Hepatic stellate cell (primary cell): Measurements from ENCODE around the gene C20orf96.

Experiments
- DNase-seq: peaks from one replicate; pipeline ENCODE4 v3.0.0; 2011; ENCODE audit warnings: low spot score

Gene C20orf96

DNA sequence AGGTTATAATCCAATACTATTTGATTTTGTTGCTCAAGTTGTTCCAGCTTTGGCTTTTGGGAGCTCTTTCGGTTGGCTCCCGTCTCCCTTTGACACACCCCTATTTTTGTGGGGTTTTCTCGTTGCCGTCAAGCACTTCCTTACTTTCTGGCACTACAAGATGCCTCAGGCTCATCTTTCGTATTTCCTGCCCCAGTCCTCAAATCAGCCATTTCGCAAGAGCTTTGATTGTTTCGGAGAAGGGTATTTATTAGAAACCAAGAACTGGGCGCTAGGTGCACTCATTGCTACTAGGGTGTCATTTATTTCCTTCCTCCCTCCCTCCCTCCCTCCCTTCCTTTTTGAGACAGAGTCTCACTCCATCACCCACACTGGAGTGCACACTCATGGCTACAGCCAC is 21.5 kb upstream of the C20orf96 start:
- DNase-seq: no peak

DNA sequence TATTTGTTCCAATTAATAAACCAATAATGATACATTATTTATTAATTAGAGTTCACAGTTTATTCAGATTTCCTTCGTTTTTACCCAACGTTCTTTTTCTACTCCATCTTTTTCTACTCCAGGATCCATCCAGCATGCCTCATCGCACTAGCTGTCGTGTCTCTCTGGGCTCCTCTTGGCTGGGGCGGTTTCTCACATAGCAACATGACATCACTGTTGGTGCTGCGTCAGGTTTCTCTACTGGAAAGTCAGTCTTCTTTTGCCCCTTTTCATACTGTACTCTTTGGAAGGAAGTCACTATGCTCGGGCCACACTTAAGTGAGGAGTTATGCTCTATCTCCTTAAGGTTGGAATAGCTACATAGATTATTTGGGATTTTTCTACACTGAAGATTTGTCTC is 21.1 kb upstream of the C20orf96 start:
- DNase-seq: no peak

DNA sequence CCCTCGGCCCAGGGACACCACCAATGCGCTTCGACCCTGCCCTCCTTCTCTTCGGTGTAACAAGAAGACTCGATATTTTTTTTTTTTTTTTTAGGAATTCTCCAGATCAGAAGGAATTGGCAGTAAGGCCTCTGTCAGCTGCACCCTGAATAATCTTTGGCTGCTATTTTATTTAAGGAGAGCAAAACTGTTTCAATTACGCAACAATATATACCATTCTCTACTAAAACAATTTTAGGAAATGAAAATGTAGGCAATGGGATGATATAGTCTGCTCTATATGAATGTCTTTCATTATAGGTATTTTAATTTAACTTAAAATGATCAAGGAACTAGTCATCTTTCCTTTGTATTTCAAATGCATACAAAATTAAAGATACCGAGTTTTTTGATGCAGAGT is 20.1 kb upstream of the C20orf96 start:
- DNase-seq: no peak

DNA sequence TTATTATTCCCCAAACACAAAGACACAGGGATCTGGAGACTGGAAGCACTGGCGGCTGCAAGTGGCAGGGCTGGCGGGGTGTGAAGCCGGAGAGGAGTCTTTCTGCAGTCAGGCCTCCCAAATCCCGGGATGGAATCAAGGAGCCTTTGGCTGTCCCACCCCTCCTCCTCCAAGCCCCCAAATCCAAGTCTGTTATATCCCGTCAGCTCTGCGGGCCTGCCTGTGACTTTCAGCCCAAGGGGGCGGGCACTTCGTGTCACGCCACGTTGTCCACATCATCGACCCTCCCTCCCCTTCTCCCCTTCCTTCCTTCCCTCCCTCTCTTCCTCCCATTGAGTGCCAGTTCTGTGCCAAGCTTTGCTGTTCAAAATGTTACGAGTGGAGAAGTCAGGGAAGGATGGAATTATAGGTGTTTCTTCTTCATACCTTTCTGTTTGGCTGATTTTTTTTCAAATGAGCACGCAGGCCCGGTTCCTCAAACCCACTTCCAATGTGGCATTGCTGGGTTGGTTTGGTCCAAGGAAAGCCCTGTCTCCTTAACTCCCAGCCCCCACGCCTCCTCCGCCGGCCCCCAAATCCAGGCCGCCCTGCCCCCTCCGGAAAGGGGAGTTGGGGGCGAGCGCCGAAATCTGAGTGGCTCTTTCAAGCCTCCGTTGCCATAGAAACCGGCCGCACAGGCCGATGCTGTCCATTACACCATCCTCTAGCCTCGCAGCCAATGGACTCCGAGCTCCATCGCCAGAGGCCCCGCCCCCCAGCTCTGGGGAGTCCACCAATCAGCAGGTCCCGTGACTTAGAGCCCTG is 19.5 kb upstream of the C20orf96 start:
- peak; percentile 99 for DNase-seq

DNA sequence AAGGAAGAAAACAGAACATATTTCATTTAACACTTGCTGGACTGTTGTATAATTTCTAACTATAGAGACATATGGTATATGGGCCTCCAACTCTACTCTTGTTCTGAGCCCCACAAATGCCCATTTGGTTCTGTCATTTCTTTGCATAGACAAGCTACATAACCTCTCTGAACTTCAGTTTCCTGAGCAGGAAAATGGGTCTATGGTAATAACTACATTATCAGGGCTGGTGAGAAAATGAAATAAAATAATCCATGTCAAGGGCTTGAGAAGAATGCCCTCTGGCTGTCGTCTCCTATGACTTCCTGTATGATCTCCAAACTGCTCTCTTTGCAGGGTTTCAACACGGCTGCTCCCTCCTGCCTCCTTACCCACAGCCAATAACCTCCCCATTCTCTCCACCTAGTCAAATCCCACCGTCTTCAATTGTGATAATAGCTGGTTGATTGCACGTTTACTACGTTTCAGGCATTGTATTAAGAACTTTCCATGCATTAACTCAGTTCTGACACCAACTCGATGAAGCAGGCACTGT is 18.8 kb upstream of the C20orf96 start:
- no peak for DNase-seq

DNA sequence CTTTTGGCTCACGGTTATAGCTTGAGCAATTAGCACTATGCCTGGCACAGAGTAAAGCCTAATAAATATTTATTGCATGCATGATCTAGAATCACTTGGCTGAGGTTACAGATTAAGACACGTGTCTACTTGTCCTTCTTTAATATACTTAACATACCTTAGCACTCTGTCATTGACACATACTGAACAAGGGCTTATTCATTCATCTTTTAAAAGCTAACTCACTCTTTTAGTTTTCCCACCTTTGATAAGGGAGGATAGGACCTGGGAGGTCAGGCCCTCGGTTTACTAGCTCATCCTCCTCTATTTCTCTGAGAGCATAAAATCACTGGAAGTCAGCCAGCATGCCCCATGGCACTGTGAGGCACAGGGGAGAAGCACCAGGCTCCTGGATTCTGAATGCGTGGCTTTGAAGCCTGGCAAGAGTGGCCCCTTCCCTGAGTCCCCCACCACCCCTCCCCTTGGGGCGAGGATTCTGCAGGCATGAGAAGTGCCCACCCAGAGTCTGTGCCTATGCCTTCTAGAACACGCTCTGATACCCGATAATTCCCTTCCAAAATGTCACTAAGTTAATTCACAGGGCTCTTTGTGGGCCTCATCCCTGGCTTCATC is 18.0 kb upstream of the C20orf96 start:
- no peak for DNase-seq

DNA sequence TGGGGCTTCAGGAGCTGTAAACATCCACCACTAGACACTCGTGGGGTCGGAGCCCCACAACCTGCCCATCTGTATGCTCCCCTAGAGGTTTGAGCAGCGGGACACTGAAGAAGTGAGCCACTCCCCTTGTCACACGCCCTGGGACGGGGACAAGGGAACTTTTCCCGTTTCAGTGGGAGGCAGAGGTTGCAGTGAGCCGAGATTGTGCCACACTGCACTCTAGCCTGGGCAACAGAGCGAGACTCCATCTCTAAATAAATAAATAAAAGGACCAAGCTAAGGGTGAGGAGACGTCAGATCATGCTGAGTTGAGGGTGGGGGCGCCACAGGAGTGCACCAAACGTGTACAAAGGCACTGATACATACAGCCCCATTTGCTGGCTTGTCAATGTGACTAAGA is 15.2 kb upstream of the C20orf96 start:
- DNase-seq: no peak

DNA sequence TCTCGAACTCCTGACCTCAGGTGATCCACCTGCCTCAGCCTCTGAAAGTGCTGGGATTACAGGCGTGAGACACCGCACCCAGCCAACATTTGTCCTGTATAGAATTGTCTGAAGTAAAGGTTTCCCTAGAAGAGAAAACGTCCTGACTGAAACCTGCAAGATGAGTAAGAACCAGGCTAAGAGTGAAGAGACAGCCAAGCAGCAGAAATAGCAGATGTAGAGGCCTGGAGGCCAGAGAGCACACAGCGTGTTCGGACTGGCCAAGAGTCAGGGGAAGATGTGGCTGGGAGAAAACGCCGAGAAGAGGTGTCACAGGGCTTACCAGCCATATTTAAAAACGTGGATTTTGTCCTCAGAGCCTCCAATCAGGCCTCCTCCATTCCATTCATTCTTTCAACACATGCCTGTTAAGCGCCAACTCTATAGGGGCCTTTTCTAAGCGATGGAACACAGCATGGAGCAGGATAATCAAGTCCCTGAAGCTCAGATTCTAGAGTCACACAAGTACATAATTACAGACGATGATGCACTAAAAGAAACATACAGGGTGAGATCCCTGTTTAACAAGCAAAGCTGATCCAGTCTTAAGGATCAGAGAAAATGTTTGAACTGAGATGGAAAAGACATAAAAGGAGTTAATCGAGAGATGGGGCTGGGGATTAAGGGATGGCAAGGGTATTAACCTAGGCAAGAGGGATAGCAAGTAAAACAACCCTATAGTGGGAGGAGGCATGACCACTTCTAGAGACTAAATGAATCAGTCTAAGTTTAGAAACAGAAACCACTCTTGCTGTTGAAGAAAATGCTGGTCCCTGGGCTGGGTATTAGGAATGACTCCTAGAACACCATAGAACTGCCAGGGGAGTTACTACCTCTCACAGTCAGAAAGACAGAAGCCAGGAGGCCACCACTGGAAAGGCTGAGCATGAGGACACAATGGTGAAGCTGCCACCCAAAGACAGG is 11.6 kb upstream of the C20orf96 start:
- no peak for DNase-seq

DNA sequence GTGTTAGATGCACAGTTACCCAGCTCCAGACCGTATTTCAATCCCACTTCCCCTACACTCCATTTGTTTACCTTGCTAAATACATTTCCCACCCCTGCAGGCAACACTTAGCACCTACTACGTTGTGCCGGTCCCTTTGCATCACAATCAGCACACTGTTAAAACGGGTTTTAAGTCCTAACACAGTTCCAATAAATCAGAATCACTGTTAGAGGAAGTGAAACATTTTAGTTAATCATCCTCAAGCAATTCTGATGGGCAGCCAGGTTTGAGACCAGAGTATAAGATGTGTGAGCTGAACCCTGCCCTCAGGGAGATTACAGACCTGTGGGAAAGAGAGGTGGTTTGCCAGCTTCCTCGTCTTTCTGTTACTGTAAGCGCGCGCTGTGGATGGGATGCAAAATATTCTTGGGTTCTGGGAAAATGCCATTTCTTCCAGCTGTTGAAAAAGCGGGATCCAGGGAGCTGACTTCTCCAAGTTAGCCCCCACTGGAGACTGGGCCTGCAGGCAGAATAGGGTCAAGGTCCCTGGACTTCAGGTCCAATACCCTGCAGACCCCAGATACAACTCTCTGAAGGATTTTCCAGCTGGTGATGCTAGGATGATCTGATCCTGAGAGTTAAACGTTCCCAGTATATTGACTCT is 9.9 kb upstream of the C20orf96 start:
- DNase-seq: no peak

DNA sequence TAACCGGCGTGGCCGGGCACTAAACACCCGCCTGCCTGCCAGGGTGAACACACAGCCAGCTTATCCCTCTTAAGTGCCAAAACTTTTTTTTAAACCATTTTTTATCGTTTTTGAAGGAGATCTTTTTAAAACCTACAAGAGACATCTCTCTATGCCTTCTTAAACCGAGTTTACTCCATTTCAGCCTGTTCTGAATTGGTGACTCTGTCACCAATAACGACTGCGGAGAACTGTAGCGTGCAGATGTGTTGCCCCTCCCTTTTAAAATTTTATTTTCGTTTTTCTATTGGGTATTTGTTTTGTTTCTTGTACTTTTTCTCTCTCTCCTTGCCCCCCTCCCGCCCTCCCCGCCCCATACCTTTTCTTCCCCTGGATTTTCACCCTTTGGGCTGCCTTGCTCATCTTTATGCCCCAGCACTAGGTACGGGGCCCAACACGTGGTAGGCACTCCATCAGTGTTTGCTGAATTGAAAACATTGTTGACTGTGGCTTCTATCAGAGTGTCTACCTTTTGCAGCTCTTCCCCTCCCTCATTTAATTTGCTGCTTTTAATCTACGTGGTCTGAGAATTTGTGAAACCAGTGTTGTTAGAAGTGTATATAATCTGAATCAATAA is 8.3 kb upstream of the C20orf96 start:
- DNase-seq: no peak

DNA sequence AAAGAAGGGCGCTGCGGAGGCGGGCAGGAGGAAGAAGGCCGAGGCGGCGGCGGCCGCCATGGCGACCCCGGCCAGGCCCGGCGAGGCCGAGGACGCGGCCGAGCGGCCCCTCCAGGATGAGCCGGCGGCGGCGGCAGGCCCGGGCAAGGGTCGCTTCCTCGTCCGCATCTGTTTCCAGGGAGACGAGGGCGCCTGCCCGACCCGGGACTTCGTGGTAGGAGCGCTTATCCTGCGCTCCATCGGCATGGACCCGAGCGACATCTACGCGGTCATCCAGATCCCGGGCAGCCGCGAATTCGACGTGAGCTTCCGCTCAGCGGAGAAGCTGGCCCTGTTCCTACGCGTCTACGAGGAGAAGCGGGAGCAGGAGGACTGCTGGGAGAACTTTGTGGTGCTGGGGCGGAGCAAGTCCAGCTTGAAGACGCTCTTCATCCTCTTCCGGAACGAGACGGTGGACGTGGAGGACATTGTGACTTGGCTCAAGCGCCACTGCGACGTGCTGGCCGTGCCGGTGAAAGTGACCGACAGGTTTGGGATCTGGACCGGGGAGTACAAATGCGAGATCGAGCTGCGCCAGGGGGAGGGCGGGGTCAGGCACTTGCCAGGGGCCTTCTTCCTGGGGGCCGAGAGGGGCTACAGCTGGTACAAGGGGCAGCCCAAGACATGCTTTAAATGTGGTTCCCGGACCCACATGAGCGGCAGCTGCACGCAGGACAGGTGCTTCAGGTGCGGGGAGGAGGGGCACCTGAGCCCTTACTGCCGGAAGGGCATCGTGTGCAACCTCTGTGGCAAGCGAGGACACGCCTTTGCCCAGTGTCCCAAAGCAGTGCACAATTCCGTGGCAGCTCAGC is 7.6 kb upstream of the C20orf96 start:
- peak; percentile 72 for DNase-seq

DNA sequence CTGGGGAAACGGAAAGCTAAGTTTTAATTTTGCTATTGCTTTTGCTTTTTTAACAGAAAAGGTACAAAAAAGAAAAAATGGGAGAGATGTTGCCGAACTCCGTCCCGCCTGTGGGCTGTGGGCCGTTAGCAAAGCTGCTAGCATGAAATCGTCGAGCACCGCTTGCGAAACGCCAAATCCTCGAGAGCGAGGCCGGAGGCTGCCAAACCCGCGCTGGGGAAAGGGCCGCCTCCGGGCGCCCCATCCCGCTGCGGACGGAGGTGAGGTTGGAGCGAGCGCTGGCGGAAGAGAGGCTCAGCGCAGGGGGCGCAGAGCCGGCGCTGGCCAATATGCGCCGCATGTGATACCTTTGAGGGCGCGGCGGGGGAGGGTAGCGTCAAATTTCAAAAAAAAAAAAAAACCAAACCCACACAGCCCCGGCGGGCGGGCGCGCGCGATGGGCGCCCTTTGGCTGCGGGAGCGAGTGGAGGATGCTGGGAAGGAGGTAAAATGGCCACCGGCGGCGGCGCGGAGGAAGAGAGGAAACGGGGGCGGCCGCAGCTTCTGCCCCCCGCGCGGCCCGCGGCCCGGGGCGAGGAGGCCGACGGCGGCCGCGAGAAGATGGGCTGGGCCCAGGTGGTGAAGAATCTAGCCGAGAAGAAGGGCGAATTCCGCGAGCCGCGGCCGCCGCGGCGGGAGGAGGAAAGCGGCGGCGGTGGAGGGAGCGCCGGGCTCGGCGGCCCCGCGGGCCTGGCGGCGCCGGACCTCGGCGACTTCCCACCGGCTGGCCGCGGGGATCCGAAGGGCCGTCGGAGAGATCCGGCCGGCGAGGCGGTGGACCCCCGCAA is 6.8 kb upstream of the C20orf96 start, which contains the start of gene ZCCHC3:
Gene ZCCHC3, plus strand, starts transcription at position 473 of the 827 bp plus-strand sequence. Its CDS starts 17 bp downstream, at position 490.
- peak; percentile 87 for DNase-seq

DNA sequence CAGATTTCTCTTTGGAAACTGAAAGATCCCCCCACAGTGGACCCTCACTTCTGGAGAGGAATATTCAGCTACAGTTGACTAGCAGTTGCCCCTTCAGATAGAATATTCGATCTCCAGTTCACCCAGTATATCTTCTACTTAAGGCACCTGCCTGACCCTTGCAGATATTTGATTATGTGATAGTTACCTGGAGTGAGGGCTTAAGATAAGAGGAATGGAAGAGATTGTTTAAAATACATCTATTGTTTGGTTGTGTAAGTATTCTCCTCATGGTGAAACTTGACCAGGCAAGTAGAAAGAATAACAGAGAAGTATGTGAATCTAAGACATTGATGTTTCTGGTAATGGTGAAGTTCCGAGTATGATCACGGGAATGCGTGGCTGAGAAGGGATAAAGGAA is 5.3 kb upstream of the C20orf96 start:
- DNase-seq: no peak

DNA sequence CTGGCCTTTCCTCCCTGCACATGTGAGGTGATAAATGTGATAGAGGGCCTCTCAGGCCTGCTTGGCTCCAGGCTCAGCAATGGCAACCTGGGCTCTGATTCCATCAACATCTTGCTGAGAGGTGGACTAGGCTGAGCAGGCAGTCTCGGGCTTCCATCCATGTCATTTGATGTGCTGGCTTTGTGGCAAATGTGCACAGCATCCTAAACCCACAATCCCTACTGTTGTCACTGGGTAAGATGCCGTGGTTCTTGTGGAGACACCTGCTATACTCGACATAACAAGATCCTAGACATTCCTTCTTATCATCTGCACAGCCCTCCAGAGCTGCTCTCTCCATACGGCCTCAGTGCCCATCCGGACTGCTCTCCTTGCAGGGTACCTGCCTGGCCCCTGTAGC is 4.1 kb upstream of the C20orf96 start:
- no peak for DNase-seq

DNA sequence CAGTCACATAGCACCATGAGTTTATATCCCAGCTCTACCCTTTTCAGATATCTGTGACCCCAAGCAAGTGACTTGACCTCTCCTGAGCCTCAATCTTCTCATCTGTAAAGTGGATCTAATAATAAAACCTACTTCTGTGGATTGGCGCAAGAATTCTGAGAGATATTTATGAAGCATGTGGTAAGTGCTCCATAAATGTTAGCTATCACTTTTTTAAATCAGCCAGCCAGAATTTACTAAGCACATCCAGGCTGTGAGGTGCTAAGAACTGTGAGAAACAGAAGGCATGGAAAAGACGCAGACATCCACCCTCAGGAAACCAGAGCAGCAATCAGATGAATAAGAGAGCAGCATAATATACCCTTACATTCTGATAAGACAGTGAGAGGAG is 862 bp downstream of the C20orf96 start:
- peak; percentile 22 for DNase-seq

DNA sequence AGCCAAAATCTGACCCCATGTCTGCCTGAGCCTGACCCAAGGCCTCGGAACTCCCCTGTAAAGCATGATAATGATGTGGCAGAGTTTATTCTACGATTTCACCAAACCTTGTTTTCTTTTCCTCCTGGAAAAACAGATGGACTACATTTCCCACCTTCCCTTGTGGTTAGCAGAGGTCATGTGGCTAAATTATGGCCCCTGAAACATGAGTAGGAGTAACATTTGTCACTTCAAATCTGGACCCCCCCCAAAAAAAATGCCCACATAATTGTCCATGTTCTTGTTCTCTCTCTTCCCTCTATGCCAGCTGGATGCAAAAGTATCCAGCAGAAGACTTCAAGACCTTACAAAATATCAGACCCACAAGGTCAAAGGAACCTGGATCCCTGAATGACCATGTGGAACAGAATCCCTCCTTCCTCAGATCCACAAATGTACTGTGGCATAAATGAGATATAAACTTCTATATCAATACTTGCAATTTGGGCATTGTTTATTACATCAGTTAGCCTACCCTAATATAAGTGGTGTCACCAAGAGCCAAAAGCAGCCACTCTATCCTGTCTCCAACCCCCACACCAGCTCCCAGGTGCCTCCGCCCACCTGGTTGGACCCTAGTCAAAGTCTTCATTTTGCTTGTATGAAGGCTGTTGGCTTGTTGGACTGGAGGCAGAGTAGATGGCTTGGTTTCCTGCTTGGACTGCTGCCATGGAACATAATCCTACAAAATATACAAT is 1.4 kb downstream of the C20orf96 start:
- DNase-seq: no peak

DNA sequence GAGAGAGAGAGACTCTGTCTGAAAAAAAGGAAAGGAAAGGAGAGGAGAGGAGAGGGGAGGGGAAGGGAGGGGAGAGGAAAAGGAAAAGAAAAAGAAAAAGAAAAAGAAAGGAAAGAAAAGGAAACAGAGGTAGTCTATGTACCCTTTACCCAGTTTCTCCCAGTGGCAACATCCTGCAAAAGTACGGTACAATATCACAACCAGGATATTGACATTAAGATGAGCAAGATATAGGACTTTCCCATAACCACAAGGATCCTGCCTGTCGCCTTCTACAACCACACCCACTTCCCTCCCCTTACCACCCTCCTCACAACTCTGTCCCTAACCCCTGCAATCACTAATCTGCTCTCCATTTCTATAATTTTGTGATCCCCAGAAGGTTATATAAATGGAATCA is 4.0 kb downstream of the C20orf96 start:
- no peak for DNase-seq

DNA sequence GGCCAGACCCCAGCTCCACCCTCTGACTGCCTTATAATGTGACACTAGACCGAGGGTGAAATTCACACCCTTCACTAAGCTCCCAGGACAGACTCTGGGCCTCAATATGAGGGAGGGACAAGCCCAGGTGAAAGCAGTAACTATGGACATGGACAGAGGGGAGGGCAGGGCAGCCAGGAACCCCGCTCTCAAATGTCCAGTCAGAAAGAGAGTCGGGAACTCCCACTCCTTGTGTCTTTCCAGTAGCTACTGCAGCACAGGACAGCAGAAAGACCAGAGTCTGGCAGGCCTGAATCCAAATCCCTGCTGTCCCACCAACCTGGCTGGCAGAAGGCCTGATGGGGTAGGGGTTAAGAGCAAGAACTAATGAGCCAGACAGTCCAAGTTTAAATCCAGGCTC is 6.4 kb downstream of the C20orf96 start:
- no peak for DNase-seq
